GM12892 (cell line): Measurements from ENCODE around the gene GJA8.

ENCODE experiments used
- POLR2A ChIP-seq: IDR thresholded peaks from 2 replicates; pipeline ENCODE4 v1.6.1; 2011; ENCODE audit warnings: low read depth, low read length, control low read depth
- POLR2AphosphoS5 ChIP-seq: IDR thresholded peaks from 2 replicates; pipeline ENCODE4 v1.6.1; 2011; ENCODE audit warnings: low read depth, low read length, control low read depth
- TAF1 ChIP-seq: IDR thresholded peaks from 2 replicates; pipeline ENCODE4 v1.6.1; 2011; ENCODE audit warnings: low read depth, mild to moderate bottlenecking, control low read depth, low read length, borderline replicate concordance

DNA sequence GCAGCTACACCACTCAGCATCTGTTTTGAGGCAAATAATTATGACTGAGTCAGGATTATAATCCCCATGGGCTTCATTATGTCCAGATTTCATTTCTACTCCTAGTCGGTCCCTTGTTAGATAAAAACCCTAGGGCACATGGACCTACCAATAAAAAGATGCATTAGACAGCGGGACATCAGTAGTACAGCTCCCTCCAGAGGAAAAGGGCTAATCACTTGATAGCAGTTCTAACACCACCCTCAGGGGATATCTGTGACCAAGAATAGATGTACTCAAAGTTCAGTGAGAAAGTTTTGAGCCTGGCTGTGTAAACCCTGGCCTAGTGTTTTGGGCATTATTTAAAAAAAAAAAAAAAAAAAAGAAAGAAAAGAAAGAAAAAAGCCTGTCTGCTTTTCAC, 10.0 kb downstream of the GJA8 start:
- no peak for TF ChIP-seq POLR2AphosphoS5
- no peak for TF ChIP-seq POLR2A
- no peak for TF ChIP-seq TAF1
